PFSK-1 (cell line): ENCODE measurements around the gene MAD1L1.

ENCODE experiments used
- FOXP2 ChIP-seq: optimal IDR thresholded peaks from 2 replicates; pipeline ENCODE3; 2011; ENCODE audit warnings: borderline replicate concordance, control low read depth, inconsistent platforms; ENCODE audit not compliant: insufficient read depth; ENCODE audit errors: extremely low read length, extremely low read depth
- POLR2AphosphoS5 ChIP-seq: IDR thresholded peaks from 2 replicates; pipeline ENCODE4 v1.6.1; 2012; ENCODE audit warnings: low read depth, mild to moderate bottlenecking, control low read depth, low read length, moderate library complexity
- SIN3A ChIP-seq: IDR thresholded peaks from 2 replicates; pipeline ENCODE4 v1.6.1; 2012; ENCODE audit warnings: mild to moderate bottlenecking, low read length, moderate library complexity, borderline replicate concordance; ENCODE audit not compliant: insufficient read depth
- TAF1 ChIP-seq: IDR thresholded peaks from 2 replicates; pipeline ENCODE4 v1.6.1; 2012; ENCODE audit warnings: low read length, control low read depth, borderline replicate concordance; ENCODE audit not compliant: insufficient read depth
- TF ChIP-seq, protein P1 (sequence below), 2 experiments: IDR thresholded peaks; 2 replicates each; pipeline versions ENCODE4 v1.6.1 to v1.8.0; 2011 to 2012; ENCODE audit warnings: low read depth in 2 of 2, low read length in 2 of 2, control low read depth in 1 of 2, inconsistent platforms in 1 of 2, mild to moderate bottlenecking in 1 of 2, moderate library complexity in 1 of 2; ENCODE audit not compliant: insufficient read depth in 1 of 2

MAD1L1 gene

DNA sequence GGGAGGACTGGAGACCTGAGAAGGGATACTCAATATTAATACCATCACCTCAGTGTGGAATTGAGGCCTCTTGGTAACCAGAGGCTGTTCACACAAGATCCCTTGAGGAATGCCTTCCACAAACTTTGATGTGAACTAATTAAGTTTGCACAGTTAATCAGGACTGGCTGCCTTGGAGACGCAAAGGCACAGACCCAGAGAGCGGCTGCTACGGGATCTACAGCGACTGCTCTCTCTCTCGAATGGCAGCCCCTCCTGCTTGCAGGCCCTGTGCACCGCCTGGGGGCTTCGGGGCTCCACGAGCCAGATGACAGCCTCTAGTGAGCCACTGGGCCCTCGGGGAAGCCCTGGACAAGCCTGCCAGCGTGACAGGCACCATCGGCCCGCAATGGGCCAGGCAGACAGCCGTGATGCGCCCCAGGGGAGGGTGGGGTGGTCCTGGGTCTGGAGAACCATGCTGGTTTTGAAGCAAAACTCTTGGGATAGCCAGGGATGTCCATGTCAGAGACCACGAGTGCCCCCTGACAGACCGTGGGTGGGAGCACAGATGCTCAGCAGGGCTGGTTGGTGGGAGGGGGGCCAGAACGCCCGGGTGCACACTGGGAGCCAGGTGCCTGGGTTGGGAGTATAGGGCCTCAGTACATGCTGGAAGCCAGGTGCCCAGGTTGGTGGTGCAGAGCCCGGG is 367.0 kb downstream of the MAD1L1 start:
- TF ChIP-seq SIN3A (no peak), FOXP2 (no peak), TAF1 (no peak), POLR2AphosphoS5 (no peak)
- TF ChIP-seq, protein P1, sequence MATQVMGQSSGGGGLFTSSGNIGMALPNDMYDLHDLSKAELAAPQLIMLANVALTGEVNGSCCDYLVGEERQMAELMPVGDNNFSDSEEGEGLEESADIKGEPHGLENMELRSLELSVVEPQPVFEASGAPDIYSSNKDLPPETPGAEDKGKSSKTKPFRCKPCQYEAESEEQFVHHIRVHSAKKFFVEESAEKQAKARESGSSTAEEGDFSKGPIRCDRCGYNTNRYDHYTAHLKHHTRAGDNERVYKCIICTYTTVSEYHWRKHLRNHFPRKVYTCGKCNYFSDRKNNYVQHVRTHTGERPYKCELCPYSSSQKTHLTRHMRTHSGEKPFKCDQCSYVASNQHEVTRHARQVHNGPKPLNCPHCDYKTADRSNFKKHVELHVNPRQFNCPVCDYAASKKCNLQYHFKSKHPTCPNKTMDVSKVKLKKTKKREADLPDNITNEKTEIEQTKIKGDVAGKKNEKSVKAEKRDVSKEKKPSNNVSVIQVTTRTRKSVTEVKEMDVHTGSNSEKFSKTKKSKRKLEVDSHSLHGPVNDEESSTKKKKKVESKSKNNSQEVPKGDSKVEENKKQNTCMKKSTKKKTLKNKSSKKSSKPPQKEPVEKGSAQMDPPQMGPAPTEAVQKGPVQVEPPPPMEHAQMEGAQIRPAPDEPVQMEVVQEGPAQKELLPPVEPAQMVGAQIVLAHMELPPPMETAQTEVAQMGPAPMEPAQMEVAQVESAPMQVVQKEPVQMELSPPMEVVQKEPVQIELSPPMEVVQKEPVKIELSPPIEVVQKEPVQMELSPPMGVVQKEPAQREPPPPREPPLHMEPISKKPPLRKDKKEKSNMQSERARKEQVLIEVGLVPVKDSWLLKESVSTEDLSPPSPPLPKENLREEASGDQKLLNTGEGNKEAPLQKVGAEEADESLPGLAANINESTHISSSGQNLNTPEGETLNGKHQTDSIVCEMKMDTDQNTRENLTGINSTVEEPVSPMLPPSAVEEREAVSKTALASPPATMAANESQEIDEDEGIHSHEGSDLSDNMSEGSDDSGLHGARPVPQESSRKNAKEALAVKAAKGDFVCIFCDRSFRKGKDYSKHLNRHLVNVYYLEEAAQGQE (IDR thresholded peaks at IDR 0.05; ENCODE audit: insufficient read depth in 1 of 2, low read depth in 2 of 2, low read length in 2 of 2), result no peak

DNA sequence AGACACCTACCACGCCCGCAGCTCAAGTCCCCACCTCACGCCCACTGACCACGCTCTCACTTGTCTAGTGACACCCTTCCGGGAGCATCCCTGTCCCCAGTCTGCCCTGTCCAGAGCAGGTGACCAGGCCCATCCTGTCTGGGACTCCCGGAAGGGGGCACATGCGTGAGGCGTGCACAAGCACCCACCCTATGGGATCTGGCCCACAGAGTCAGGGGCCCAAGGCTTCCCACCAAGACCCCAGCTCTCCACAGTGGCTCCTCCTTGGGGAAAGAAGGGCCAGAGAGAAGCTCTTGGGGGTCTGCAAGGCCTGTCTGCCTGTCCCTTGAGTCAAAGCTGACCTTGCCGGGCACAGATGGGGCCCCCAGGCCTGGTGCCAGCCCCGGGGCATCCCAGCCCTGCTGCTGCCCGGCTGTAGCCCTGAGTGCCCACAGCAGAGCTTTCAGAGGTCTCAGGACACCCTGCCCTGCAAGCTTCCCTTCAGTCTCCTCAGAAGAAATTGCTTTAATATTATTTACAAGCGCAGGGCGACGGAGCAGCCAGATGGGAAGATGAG is 367.7 kb downstream of the MAD1L1 start:
- no peak for TF ChIP-seq SIN3A
- no peak for TF ChIP-seq POLR2AphosphoS5
- TF ChIP-seq FOXP2, result no peak
- no peak for TF ChIP-seq TAF1
- TF ChIP-seq, protein P1 (IDR thresholded peaks at IDR 0.05; ENCODE audit: insufficient read depth in 1 of 2, low read depth in 2 of 2, low read length in 2 of 2), result no peak

DNA sequence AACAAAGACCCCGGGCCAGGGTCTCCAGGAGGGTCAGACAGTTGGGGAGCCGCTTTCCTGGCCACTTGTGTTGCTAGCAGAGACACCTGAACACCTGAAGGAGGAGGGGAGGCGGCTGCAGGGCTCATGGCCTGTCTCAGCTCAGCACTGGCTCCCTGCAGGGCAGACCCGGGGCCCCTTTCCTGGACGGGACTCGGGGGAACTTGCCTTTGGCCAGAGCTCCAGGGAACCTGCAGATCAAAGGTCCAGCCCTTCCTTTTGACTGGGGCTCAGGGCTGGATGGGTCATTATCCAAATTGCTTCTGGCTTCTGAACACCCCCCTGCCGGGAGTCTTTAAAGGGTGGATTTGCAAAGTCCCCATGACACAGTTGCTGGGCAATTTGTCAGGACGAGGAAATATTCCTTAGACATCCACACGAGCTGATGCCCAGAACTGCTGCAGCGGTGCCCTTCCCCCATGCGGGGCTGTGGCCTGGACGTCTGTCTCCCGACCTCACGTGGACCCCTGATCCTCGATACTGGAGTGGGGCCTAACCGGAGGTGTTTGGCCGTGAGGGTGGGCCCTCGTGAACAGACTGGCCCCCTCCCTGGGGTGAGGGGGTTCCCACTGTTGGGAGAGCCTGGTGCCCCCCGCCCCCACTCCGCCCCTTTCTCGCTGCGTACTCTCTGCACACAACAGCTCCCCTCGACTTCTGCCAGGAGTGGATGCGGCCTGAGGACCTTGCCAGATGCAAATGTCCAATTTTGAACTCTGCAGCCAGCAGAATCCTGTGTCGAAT is 368.4 kb downstream of the MAD1L1 start:
- no peak for TF ChIP-seq TAF1
- no peak for TF ChIP-seq POLR2AphosphoS5
- TF ChIP-seq, protein P1 (IDR thresholded peaks at IDR 0.05; ENCODE audit: insufficient read depth in 1 of 2, low read depth in 2 of 2, low read length in 2 of 2), result no peak

DNA sequence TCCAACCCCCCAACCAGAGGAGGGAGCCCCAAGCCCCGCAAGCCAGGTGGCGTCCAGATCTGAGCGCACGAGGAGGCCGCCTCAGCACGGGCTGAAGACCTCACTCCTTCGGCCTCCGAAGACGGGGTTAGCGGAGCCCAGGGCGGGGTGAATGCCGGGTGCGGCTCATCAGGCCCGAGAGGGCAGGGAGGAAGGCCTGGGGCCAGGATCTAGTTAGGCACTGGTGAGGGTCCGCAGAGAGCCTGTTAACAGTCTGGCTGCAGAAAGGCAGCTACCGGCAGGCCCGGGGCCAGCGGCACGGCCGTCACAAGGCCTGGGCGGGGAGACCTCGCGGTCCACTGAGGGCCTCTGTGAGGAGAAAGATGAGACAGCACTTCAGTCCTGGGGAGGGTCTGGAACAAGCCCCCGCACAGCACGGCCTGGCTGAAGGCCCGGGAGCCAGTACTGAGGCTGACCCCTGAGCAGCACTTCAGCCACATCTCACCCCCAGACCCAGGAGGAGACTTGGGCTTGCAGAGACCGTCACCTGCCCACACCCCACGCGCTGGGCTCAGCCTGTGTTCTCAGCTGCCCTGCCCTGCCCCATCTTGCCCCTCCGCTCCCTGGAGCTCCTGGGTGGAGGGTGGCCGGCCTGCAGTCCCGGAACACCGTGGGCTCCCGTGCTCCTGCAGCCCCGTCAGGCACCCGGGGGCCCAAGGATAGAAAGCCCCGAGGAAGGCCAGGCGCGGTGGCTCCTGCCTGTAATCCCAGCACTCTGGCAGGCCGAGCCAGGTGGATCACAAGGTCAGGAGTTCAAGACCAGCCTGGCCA is 369.4 kb downstream of the MAD1L1 start:
- TF ChIP-seq TAF1 (no peak), FOXP2 (no peak), SIN3A (no peak), POLR2AphosphoS5 (no peak)
- TF ChIP-seq, protein P1 (IDR thresholded peaks at IDR 0.05; ENCODE audit: insufficient read depth in 1 of 2, low read depth in 2 of 2, low read length in 2 of 2), result no peak
